Esophagus muscularis mucosa (tissue), 4 donors: ENCODE measurements around the gene RRBP1. TPM values are rescaled to one million over a fixed set of nuclear protein-coding genes. Genes with fewer than 3 reads are reported as not detected.

Experiments
- DNase-seq: peaks from one replicate; pipeline ENCODE4 v3.0.0-alpha.2; 2017; ENCODE audit errors: extremely low spot score
- H3K27ac ChIP-seq, 4 donors: fragments of 200-600 bp; sonication (generic); replicated peaks in 1 of 4; 1 replicate in 3 of 4; 2 replicates in 1 of 4; pipeline ENCODE4 v1.5.1; 2016 to 2019; ENCODE audit warnings: mild to moderate bottlenecking in 1 of 4
- H3K27me3 ChIP-seq, 4 donors: fragments of 200-600 bp; sonication (generic); one replicate each; pipeline versions ENCODE4 v1.5.1 to v1.6.0; 2016 to 2019
- H3K36me3 ChIP-seq, 4 donors: fragments of 200-600 bp; sonication (generic); one replicate each; pipeline ENCODE4 v1.5.1; 2016 to 2019
- H3K4me1 ChIP-seq, 4 donors: fragments of 200-600 bp; sonication (generic); one replicate each; pipeline ENCODE4 v1.5.1; 2016 to 2019
- H3K4me3 ChIP-seq, 4 donors: fragments of 200-600 bp; sonication (generic); 1 replicate in 2 of 4; 2 replicates in 2 of 4; pipeline ENCODE4 v1.5.1; 2016 to 2019; ENCODE audit warnings: mild to moderate bottlenecking in 4 of 4, moderate library complexity in 1 of 4
- H3K9me3 ChIP-seq, 4 donors: fragments of 200-600 bp; sonication (generic); 1 replicate in 3 of 4; 2 replicates in 1 of 4; pipeline ENCODE4 v1.5.1; 2016 to 2019
- CTCF ChIP-seq, 3 experiments: fragments of 200-600 bp in 2 of 3; fragments of 450-650 bp in 1 of 3; sonication (generic) in 2 of 3; IDR thresholded peaks; one replicate each; pipeline ENCODE4 v1.5.1; 2017 to 2019; ENCODE audit warnings: antibody characterized with exemption in 3 of 3, mild to moderate bottlenecking in 2 of 3, moderate library complexity in 1 of 3
- EP300 ChIP-seq: sonication (generic); formaldehyde crosslinking; IDR thresholded peaks from one replicate; pipeline ENCODE4 v1.6.1; 2017; ENCODE audit warnings: antibody characterized with exemption
- POLR2A ChIP-seq: fragments of 450-650 bp; IDR thresholded peaks from one replicate; pipeline ENCODE4 v1.6.1; 2017; ENCODE audit warnings: antibody characterized with exemption, moderate library complexity, mild to moderate bottlenecking, low read depth
- POLR2AphosphoS5 ChIP-seq, 2 donors: sonication (generic); formaldehyde crosslinking; IDR thresholded peaks; one replicate each; pipeline ENCODE4 v1.6.1; 2017; ENCODE audit warnings: antibody characterized with exemption in 2 of 2
- WGBS: methylation state at CpG from one replicate; pipeline ENCODE4 v1.1.5; 2018; 5-methylcytosine and 5-hydroxymethylcytosine counted together
- intact Hi-C: fragments of 100-400 bp; cut with DNase I; formaldehyde crosslinking; loops from one replicate; pipeline ENCODE4 v1.15.1; 2023
- total RNA-seq, 4 donors: library from RNA; depleted of rRNA; stranded (reverse); fragments of >200 nt; gene quantifications; one replicate each; pipeline versions ENCODE4 v1.1.0 to v1.2.1, GENCODE V29; 2016

The RRBP1 gene
- total RNA-seq, 4 donors from 2014 or later: 61.5 to 86.6 (median 65.4) TPM

- DNase-seq: no peak
- intact Hi-C loops: loop anchor here (2.0 to 5.0 kb wide), 2 partner anchors 97 to 115 kb away; no protein-coding TSS in a partner anchor
- peaks cover 15 to 37% (median 34%) of the 10 kb centered on the region in 4 donors for H3K4me1 ChIP-seq
- H3K9me3 ChIP-seq: no peaks in the 10 kb centered on the region
- H3K27me3 ChIP-seq: no peaks in the 10 kb centered on the region
- no peak overlapping the region for H3K4me3 ChIP-seq
- 84% methylated on average over 15 of the region's 29 CpGs for WGBS
- peaks cover 48 to 99% (median 94%) of the 10 kb centered on the region in 4 donors for H3K36me3 ChIP-seq
- TF ChIP-seq EP300 (no peak), POLR2AphosphoS5 (IDR thresholded peaks at IDR 0.05) (no peak), CTCF (IDR thresholded peaks at IDR 0.05) (no peak)
- H3K27ac ChIP-seq: no peak overlapping the region
Measured at GRCh38 chr20:17619351-17620093, 62.5 kb downstream of the RRBP1 start.

GRCh38 chr20:17618673-17619013, 63.4 kb downstream of the RRBP1 start:
- H3K4me1 ChIP-seq: peaks cover 23 to 46% (median 43%) of the 10 kb centered on the region in 4 donors
- intact Hi-C loops: loop anchor here (2.0 kb wide), 1 partner anchor 114 kb away; no protein-coding TSS in a partner anchor
- no peak overlapping the region for H3K4me3 ChIP-seq
- H3K27ac ChIP-seq: no peak overlapping the region
- H3K9me3 ChIP-seq: no peaks in the 10 kb centered on the region
- 92% methylated on average over 10 of the region's 10 CpGs for WGBS
- no peak for TF ChIP-seq POLR2A
- TF ChIP-seq CTCF (IDR thresholded peaks at IDR 0.05): no peak
- TF ChIP-seq POLR2AphosphoS5 (IDR thresholded peaks at IDR 0.05): no peak
- TF ChIP-seq EP300: no peak
- H3K27me3 ChIP-seq: no peaks in the 10 kb centered on the region
- H3K36me3 ChIP-seq: peaks cover 40 to 99% (median 88%) of the 10 kb centered on the region in 4 donors
- DNase-seq: no peak

- Histone ChIP-seq H3K9me3 (no peaks in the 10 kb centered on the region), H3K27me3 (no peaks in the 10 kb centered on the region), H3K36me3 (peaks cover 36 to 95% (median 86%) of the 10 kb centered on the region in 4 donors), H3K4me3 (no peak overlapping the region), H3K4me1 (peaks cover 26 to 51% (median 49%) of the 10 kb centered on the region in 4 donors), H3K27ac (no peak overlapping the region)
- intact Hi-C loops: loop anchor here (2.0 kb wide), 1 partner anchor 113 kb away; no protein-coding TSS in a partner anchor
- no peak for TF ChIP-seq POLR2A
- no peak for TF ChIP-seq EP300
- TF ChIP-seq POLR2AphosphoS5 (IDR thresholded peaks at IDR 0.05): no peak
- no peak for TF ChIP-seq CTCF (IDR thresholded peaks at IDR 0.05)
- no peak for DNase-seq
- WGBS: 85% methylated on average over 15 of the region's 20 CpGs
Measured at GRCh38 chr20:17617868-17618672, 64.0 kb downstream of the RRBP1 start.

GRCh38 chr20:17617212-17617867, 64.7 kb downstream of the RRBP1 start:
- TF ChIP-seq EP300 (no peak), CTCF (IDR thresholded peaks at IDR 0.05) (peak; percentile 77 to 90 (median 83)), POLR2AphosphoS5 (IDR thresholded peaks at IDR 0.05) (peak; percentile 41 to 44)
- Histone ChIP-seq H3K9me3 (no peaks in the 10 kb centered on the region), H3K27ac (peak overlapping the region in 2 of 4 donors; percentile 13 to 82), H3K36me3 (peaks cover 30 to 89% (median 79%) of the 10 kb centered on the region in 4 donors), H3K4me1 (peaks cover 34 to 59% (median 56%) of the 10 kb centered on the region in 4 donors), H3K27me3 (no peaks in the 10 kb centered on the region), H3K4me3 (no peak overlapping the region)
- no peak for DNase-seq
- intact Hi-C loops: no loop called here
- 70% methylated on average over 13 of the region's 15 CpGs for WGBS
